Common myeloid progenitor, CD34-positive (primary cell): ENCODE results near the gene SCN4B.

Experiments
- CTCF ChIA-PET: fragments of 350-600 bp; sonication (Branson Sonifier 250); formaldehyde crosslinking; loops from one replicate; lab custom pipeline; 2021; ENCODE audit warnings: antibody characterized with exemption; lab: Charles Lee
- POLR2A ChIA-PET: fragments of 350-600 bp; sonication (Branson Sonifier 250); formaldehyde crosslinking; loops from one replicate; lab custom pipeline; 2021; ENCODE audit warnings: antibody characterized with exemption; lab: Charles Lee
- DNase-seq, 3 donors: peaks; one replicate each; pipeline versions ENCODE4 v3.0.0 to v3.0.0-alpha.2; 2013
- H3K27ac ChIP-seq, 2 experiments: 1 replicate in 1 of 2; 2 replicates in 1 of 2; pipeline ENCODE4 v1.7.0; 2013; ENCODE audit warnings: inconsistent platforms in 2 of 2, low read length in 2 of 2, mild to moderate bottlenecking in 2 of 2, low read depth in 1 of 2, moderate library complexity in 1 of 2; ENCODE audit not compliant: severe bottlenecking in 2 of 2, insufficient read depth in 1 of 2, poor library complexity in 1 of 2
- H3K27me3 ChIP-seq, 5 experiments: replicated peaks in 2 of 5; 1 replicate in 3 of 5; 2 replicates in 2 of 5; pipeline versions ENCODE4 v1.6.1 to v1.7.0; 2013; ENCODE audit warnings: low read length in 4 of 5, mild to moderate bottlenecking in 2 of 5, moderate library complexity in 2 of 5, inconsistent platforms in 1 of 5; ENCODE audit not compliant: insufficient read depth in 5 of 5, control insufficient read depth in 4 of 5
- H3K36me3 ChIP-seq, 4 experiments: 1 replicate in 2 of 4; 2 replicates in 2 of 4; pipeline versions ENCODE4 v1.6.1 to v1.7.0; 2013; ENCODE audit warnings: low read length in 3 of 4, control low read depth in 1 of 4, mild to moderate bottlenecking in 1 of 4; ENCODE audit not compliant: control insufficient read depth in 4 of 4, insufficient read depth in 4 of 4
- H3K4me1 ChIP-seq, 4 experiments: 1 replicate in 3 of 4; 2 replicates in 1 of 4; pipeline versions ENCODE4 v1.6.1 to v1.7.1; 2013; ENCODE audit warnings: low read length in 3 of 4, mild to moderate bottlenecking in 3 of 4, control low read depth in 1 of 4, inconsistent platforms in 1 of 4, moderate library complexity in 1 of 4; ENCODE audit not compliant: control insufficient read depth in 4 of 4, insufficient read depth in 4 of 4; ENCODE audit errors: control extremely low read depth in 1 of 4
- H3K4me3 ChIP-seq, 7 experiments: 1 replicate in 4 of 7; 2 replicates in 3 of 7; pipeline versions ENCODE4 v1.5.1 to v1.7.0; 2013; ENCODE audit warnings: mild to moderate bottlenecking in 7 of 7, low read length in 6 of 7, moderate library complexity in 6 of 7, inconsistent platforms in 2 of 7, low read depth in 2 of 7, control low read depth in 1 of 7; ENCODE audit not compliant: insufficient read depth in 4 of 7, control insufficient read depth in 1 of 7; ENCODE audit errors: extremely low read depth in 1 of 7
- H3K9me3 ChIP-seq, 5 experiments: 1 replicate in 4 of 5; 2 replicates in 1 of 5; pipeline versions ENCODE4 v1.6.1 to v1.7.1; 2013; ENCODE audit warnings: low read length in 4 of 5, mild to moderate bottlenecking in 2 of 5, inconsistent platforms in 1 of 5, low read depth in 1 of 5, moderate library complexity in 1 of 5; ENCODE audit not compliant: control insufficient read depth in 4 of 5, insufficient read depth in 2 of 5; ENCODE audit errors: control extremely low read depth in 1 of 5
- WGBS: methylation state at CpG from one replicate; pipeline ENCODE4 v1.1.5; 2013; ENCODE audit not compliant: insufficient coverage; 5-methylcytosine and 5-hydroxymethylcytosine counted together

SCN4B gene

DNA sequence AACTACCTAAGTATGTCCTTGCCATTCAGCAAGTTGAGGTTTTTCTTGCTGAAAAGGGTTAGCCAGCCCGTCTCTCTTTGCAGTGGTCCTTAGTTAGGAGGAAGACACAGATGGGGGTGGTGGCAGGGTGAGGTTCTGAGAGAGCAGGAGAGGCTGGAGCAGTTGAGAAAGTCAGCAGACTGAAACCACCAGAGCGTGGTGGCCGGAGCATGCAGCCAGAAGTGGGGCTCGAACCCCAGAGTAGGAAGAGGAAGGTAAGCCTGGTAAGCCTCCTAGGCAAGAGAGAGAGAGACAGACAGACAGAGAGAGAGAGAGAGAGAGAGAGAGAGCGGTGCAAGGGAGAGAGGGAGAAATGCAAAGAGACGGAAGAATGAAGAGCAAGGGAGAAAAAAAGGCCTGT is 9.2 kb upstream of the SCN4B start:
- no peak for DNase-seq
- CTCF ChIA-PET: no interaction called here
- H3K4me3 ChIP-seq: no peak overlapping the region

DNA sequence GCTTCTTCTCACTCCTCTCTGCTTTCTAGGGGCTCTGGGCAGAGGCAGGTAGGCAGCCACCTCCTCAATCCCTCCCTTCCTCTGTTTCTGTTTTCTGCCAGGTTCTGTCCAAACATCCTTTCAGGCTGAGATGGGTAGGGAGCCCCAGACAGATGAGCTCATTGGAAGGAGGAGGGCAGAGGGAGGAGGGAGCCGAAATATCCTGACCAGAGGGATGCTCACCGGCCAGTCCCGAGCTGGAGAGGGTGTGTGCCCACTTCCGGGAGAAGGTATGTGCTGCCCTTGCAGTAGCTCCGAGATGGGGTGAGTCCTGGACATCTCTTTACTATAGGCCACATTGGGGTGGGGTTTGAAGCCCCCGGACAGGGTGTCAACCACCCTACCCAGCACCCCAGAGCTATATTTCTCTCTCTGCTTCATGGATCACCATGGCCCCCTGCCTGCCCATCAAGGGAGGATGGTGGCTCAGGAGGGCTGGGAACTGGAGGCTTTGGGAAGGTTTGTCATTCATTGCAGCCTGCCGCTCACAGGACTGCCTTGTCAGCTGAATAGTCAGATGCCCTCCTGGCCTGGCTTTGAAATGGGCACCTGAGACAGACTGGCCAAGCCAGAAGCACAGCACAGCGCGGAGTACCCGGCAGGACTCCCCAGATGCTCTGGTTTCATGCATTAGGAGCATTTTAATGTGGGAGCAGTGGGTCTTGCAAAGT is 4.7 kb upstream of the SCN4B start:
- H3K4me3 ChIP-seq: no peak overlapping the region
- CTCF ChIA-PET: interaction anchor here (1.4 to 7.4 kb wide), 5 partner anchors 11 to 132 kb away, joined by 3 to 99 read pairs (median 9); no protein-coding TSS in a partner anchor
- no peaks in the 10 kb centered on the region for H3K36me3 ChIP-seq
- peaks cover 0 to 20% (median 14%) of the 10 kb centered on the region in 4 experiments for H3K4me1 ChIP-seq
- no peaks in the 10 kb centered on the region for H3K9me3 ChIP-seq
- POLR2A ChIA-PET: no interaction called here
- DNase-seq: no peak
- H3K27me3 ChIP-seq: peaks cover 0 to 62% (median 33%) of the 10 kb centered on the region in 5 experiments
- WGBS: 69% methylated on average over 8 of the region's 10 CpGs
- H3K27ac ChIP-seq: no peak overlapping the region

More for the DNA sequence above, 9.2 kb upstream of the SCN4B start:
- Histone ChIP-seq H3K27ac (no peak overlapping the region), H3K9me3 (no peaks in the 10 kb centered on the region), H3K4me1 (peaks cover 0 to 2% (median under 1%) of the 10 kb centered on the region in 4 experiments), H3K27me3 (peaks cover 0 to 19% (median 9%) of the 10 kb centered on the region in 5 experiments), H3K36me3 (no peaks in the 10 kb centered on the region)
- POLR2A ChIA-PET: no interaction called here
- 76% methylated on average over 6 of the region's 6 CpGs for WGBS

DNA sequence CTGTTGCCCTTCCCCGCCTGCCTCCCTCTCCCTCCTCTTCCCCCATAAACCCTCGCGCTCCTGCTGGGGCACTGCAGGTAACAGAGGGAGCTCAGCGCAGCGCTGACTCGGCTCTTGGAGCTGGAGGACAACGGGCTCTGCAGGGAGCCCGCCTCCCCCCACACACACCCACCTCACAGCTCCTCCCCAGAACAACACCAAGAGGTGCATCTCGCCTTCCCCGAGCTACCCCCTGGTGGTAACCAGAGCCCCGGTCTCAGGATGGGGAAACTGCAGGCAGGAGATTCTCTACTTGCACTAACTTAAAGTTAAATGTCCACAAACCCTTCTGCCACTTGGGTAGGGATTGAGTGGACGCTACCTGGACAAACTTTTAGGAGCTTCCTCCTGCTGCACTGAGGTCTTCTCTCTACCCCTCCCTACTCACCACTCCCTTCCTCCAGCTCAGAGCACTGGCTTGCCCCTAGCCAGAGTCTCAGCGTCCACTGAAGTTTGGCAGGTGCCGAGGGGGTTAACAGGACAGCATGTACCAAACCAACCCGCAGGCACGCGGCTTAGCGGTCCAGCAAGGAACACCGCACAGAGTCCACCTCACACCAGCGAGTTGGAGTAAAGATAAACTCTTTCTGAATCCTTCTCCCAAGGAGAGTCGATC is 4.0 kb upstream of the SCN4B start:
- POLR2A ChIA-PET: no interaction called here
- 7% methylated on average over 17 of the region's 21 CpGs for WGBS
- Histone ChIP-seq H3K4me3 (peak overlapping the region in 1 of 7 experiments; percentile 28), H3K27ac (no peak overlapping the region), H3K4me1 (peaks cover 0 to 24% (median 16%) of the 10 kb centered on the region in 4 experiments), H3K9me3 (no peaks in the 10 kb centered on the region), H3K27me3 (peaks cover 0 to 68% (median 36%) of the 10 kb centered on the region in 5 experiments), H3K36me3 (no peaks in the 10 kb centered on the region)
- DNase-seq: peak; percentile 46 to 70 (median 68)
- CTCF ChIA-PET: interaction anchor here (1.4 to 7.4 kb wide), 7 partner anchors 10 to 133 kb away, joined by 3 to 99 read pairs (median 9); no protein-coding TSS in a partner anchor

DNA sequence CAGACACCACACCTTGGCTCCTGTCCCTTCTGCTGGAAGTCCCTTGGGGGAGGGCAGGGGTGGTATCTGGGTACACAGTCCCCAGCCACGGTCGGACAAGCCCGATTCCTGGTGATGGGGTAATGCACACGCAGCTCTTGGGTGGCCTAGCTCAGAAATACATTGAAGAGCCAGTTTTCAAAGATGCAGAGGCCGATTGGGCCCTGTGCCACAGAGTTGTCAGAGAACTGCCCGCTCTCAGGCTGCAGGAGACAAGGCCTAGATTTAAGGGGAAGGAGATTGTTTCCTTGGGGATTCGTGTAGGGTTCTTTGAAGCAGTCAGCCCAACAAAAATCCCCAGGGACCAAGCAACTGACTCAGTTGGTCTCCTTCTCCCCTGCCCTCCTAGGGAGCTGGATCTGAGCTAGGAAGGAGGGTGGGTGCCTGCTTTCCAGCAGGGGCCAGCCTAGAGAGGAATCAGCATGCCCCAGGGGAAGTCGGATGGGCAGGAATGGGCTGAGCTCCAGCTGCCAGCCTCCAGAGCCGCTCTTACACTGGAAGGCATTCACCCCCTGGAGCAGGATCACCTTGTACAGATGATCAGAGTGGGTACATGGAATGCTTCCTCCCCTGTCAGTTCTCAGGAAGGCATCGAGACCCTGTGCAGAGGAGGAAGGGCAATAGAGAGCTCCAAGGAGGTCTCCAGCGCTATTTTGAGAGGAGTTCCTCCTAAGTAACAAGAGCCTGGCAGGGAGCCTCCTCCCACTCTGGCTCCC is 3.3 kb upstream of the SCN4B start:
- no peaks in the 10 kb centered on the region for H3K36me3 ChIP-seq
- H3K27ac ChIP-seq: no peak overlapping the region
- peaks cover 0 to 68% (median 36%) of the 10 kb centered on the region in 5 experiments for H3K27me3 ChIP-seq
- POLR2A ChIA-PET: no interaction called here
- WGBS: 84% methylated on average over 6 of the region's 11 CpGs
- H3K4me1 ChIP-seq: peaks cover 0 to 24% (median 16%) of the 10 kb centered on the region in 4 experiments
- H3K9me3 ChIP-seq: no peaks in the 10 kb centered on the region
- DNase-seq: no peak
- CTCF ChIA-PET: interaction anchor here (0.8 to 7.4 kb wide), 12 partner anchors 10 to 348 kb away, joined by 3 to 99 read pairs (median 4); no protein-coding TSS in a partner anchor
- H3K4me3 ChIP-seq: no peak overlapping the region

DNA sequence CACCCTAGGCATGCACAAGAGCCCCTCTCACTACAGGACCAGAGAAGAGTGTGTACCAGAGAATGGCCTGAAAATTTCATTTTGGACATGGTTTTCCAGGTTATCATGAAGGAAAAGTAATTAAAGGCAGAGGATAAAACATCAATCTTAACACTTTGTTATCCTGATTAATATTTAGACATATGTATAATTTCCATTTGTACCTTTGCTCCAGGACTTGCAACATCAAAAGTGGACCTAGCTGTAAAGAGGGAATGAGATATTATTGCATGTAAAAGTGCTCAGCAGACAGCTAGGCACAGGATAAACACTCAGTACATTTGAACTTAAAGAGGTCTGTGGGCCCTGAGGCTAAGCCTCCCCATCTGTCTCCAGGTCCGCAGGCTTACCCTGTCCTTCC is 2.0 kb upstream of the SCN4B start:
- no peak overlapping the region for H3K4me3 ChIP-seq
- 100% methylated on average over 1 of the region's 1 CpG for WGBS
- no peaks in the 10 kb centered on the region for H3K36me3 ChIP-seq
- H3K9me3 ChIP-seq: no peaks in the 10 kb centered on the region
- peaks cover 0 to 68% (median 36%) of the 10 kb centered on the region in 5 experiments for H3K27me3 ChIP-seq
- POLR2A ChIA-PET: no interaction called here
- H3K27ac ChIP-seq: no peak overlapping the region
- H3K4me1 ChIP-seq: peaks cover 0 to 24% (median 16%) of the 10 kb centered on the region in 4 experiments
- CTCF ChIA-PET: interaction anchor here (1.3 to 7.4 kb wide), 5 partner anchors 8 to 48 kb away, joined by 4 to 99 read pairs (median 11); no protein-coding TSS in a partner anchor
- DNase-seq: no peak

DNA sequence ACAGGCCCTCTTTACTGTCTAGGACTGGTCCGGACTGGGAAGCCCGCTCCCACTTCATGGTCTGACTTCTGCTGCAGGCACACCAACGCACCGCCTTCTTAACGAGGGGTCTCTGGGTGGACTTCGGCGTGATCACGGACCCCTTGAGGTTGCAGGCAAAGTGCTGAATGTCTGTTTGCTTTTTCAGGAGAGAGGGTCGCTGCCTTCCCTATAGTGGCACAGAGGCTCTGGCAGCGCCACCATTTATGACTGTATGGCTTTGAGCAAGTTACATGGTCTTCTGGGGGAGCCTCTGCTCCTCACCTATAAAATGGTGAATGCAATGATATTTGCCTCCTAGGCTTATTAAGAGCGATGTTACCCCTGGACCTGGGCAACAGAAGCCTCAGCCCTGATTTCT is 1.4 kb upstream of the SCN4B start:
- Histone ChIP-seq H3K27ac (no peak overlapping the region), H3K36me3 (no peaks in the 10 kb centered on the region), H3K27me3 (peaks cover 0 to 68% (median 36%) of the 10 kb centered on the region in 5 experiments), H3K4me3 (peak overlapping the region in 1 of 7 experiments; percentile 27), H3K4me1 (peaks cover 0 to 24% (median 16%) of the 10 kb centered on the region in 4 experiments), H3K9me3 (no peaks in the 10 kb centered on the region)
- no peak for DNase-seq
- CTCF ChIA-PET: interaction anchor here (7.4 kb wide), 1 partner anchor 16 kb away, joined by 99 read pairs; no protein-coding TSS in a partner anchor
- POLR2A ChIA-PET: no interaction called here
- 83% methylated on average over 11 of the region's 11 CpGs for WGBS
